ENCODE data around the gene PRUNE2. TPM values are rescaled to one million over a fixed set of nuclear protein-coding genes. Genes with fewer than 3 reads are reported as not detected.

PRUNE2 gene
- total and polyA plus RNA-seq, 9 of the 15 experiments (the other 6 are each of a cell fraction or from before 2014, with no cell fraction given) = 0.05 to 0.45 (median 0.18) TPM; not detected in 1

- ChIA-PET POLR2A (interaction anchor here (0.6 to 0.8 kb wide), 2 partner anchors 20 to 173 kb away, joined by 3 to 4 read pairs; no protein-coding TSS in a partner anchor), CTCF (ENCODE audit: low intra/inter-chr PET ratio) (no interaction called here)
- no peaks in the 10 kb centered on the region for H3K9me3 ChIP-seq (replicated peaks; ENCODE audit: control insufficient read depth, insufficient read depth, low read depth, low read length)
- DNase-seq (ENCODE audit: extremely low read depth in 1 of 4, low spot score in 3 of 4) (no peak), FAIRE-seq (no peak), ATAC-seq (no peak)
- H3K27me3 ChIP-seq (ENCODE audit: control insufficient read depth in 2 of 2, insufficient read depth in 2 of 2, low read length in 2 of 2) = no peaks in the 10 kb centered on the region; a peak in 1 of 5 replicates
- WGBS (ENCODE audit: insufficient coverage, low coverage, missing lambda C conversion rate) = 30% methylated on average over 6 of the region's 6 CpGs
- H3K36me3 ChIP-seq (ENCODE audit: control insufficient read depth, insufficient read depth, low read length) = no peaks in the 10 kb centered on the region
- no peak overlapping the region for H3K4me2 ChIP-seq (ENCODE audit: insufficient read depth, low read length)
- no peaks in the 10 kb centered on the region; the same call in 1 of the 2 replicates for H4K20me1 ChIP-seq (replicated peaks; ENCODE audit: control insufficient read depth, insufficient read depth, low read length)
- intact Hi-C loops (cut with micrococcal nuclease) = no loop called here
- H3K9me1 ChIP-seq (ENCODE audit: control insufficient read depth, insufficient read depth, low read length) = no peaks in the 10 kb centered on the region
- H3K9ac ChIP-seq (ENCODE audit: insufficient read depth in 1 of 2, low read depth in 2 of 2, low read length in 2 of 2) = no peak overlapping the region
- no peak overlapping the region for H3K27ac ChIP-seq (ENCODE audit: extremely low read depth, low read depth, low read length)
- H3K4me1 ChIP-seq (replicated peaks in 1 of 2; ENCODE audit: control insufficient read depth in 2 of 2, insufficient read depth in 2 of 2, low read length in 2 of 2) = no peaks in the 10 kb centered on the region; a peak in 1 of 5 replicates
- BruUV-seq (replicated peaks) = no TSS peak
- in situ Hi-C loops (cut with MboI) = no loop called here
- no peaks in the 10 kb centered on the region for H3K79me2 ChIP-seq (ENCODE audit: control insufficient read depth, insufficient read depth, low read length)
- no peak overlapping the region for H2AFZ ChIP-seq (ENCODE audit: low read depth, low read length)
- H3K4me3 ChIP-seq = no peak overlapping the region
- TF ChIP-seq FUS (optimal IDR thresholded peaks at IDR 0.05; ENCODE audit: low read depth, low read length) (no peak), GTF2A2 (tag; IDR thresholded peaks at IDR 0.05) (no peak), RAD51 (IDR thresholded peaks at IDR 0.05; ENCODE audit: borderline replicate concordance, low read depth) (no peak), BRF2 (IDR thresholded peaks at IDR 0.05; ENCODE audit: borderline replicate concordance, insufficient read depth, insufficient read length) (no peak), U2AF1 (optimal IDR thresholded peaks at IDR 0.05; ENCODE audit: low read depth, low read length) (no peak), ELK1 (CRISPR knock-in tag; IDR thresholded peaks at IDR 0.05) (no peak), BDP1 (IDR thresholded peaks at IDR 0.05; ENCODE audit: insufficient read depth, insufficient read length) (no peak), RBM34 (IDR thresholded peaks at IDR 0.05; ENCODE audit: borderline replicate concordance, insufficient read depth, low read length) (no peak), TBP (optimal IDR thresholded peaks at IDR 0.05; ENCODE audit: low read depth, low read length) (no peak), BCL6 (CRISPR knock-in tag; IDR thresholded peaks at IDR 0.05) (no peak), CREB3L1 (IDR thresholded peaks at IDR 0.05; ENCODE audit: borderline replicate concordance, low read depth) (no peak), YBX1 (IDR thresholded peaks at IDR 0.05) (no peak), U2AF2 (optimal IDR thresholded peaks at IDR 0.05; ENCODE audit: low read depth, low read length) (no peak)
- TF ChIP-seq, protein P1, sequence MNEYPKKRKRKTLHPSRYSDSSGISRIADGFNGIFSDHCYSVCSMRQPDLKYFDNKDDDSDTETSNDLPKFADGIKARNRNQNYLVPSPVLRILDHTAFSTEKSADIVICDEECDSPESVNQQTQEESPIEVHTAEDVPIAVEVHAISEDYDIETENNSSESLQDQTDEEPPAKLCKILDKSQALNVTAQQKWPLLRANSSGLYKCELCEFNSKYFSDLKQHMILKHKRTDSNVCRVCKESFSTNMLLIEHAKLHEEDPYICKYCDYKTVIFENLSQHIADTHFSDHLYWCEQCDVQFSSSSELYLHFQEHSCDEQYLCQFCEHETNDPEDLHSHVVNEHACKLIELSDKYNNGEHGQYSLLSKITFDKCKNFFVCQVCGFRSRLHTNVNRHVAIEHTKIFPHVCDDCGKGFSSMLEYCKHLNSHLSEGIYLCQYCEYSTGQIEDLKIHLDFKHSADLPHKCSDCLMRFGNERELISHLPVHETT (CRISPR knock-in tag; conservative IDR thresholded peaks at IDR 0.05 in 1 of 2, IDR thresholded peaks at IDR 0.05 in 1 of 2) = no peak
These were observed 296.5 kb downstream of the PRUNE2 start for GRCh38 chr9:76609285-76610010.

Data from K562 (cell line).